AML-193 (cell line): Measurements from ENCODE around the gene CDK9.
A peak's percentile ranks its signal among the peaks of the same experiment; 100 is the strongest.

Experiments used
- DNase-seq, 2 experiments: peaks; one replicate each; lab custom pipeline; 2025; lab: John Stamatoyannopoulos, UW

Gene CDK9

GRCh38 chr9:127761491-127761956 is 24.3 kb upstream of the CDK9 start:
- no peak for DNase-seq

GRCh38 chr9:127762111-127762676 is 23.6 kb upstream of the CDK9 start:
- peak; percentile 8 for DNase-seq

GRCh38 chr9:127763918-127764384 is 21.9 kb upstream of the CDK9 start:
- DNase-seq: peak; percentile 71 to 72

- DNase-seq: no peak
Measured at GRCh38 chr9:127765418-127765817, 20.4 kb upstream of the CDK9 start.

- DNase-seq: no peak
Measured at GRCh38 chr9:127767410-127767809, 18.4 kb upstream of the CDK9 start.

GRCh38 chr9:127767909-127768331 is 17.9 kb upstream of the CDK9 start:
- DNase-seq: no peak

- DNase-seq: no peak
Measured at GRCh38 chr9:127768698-127769097, 17.1 kb upstream of the CDK9 start.

- no peak for DNase-seq
Measured at GRCh38 chr9:127769101-127769500, 16.7 kb upstream of the CDK9 start.

GRCh38 chr9:127769929-127770582 is 15.8 kb upstream of the CDK9 start:
- DNase-seq: peak in 1 of 2 experiments; percentile 14

- no peak for DNase-seq
Measured at GRCh38 chr9:127770583-127770904, 15.3 kb upstream of the CDK9 start.

- peak; percentile 91 to 96 for DNase-seq
Measured at GRCh38 chr9:127770905-127771569, 14.8 kb upstream of the CDK9 start.

- no peak for DNase-seq
Measured at GRCh38 chr9:127771570-127772189, 14.2 kb upstream of the CDK9 start.

- no peak for DNase-seq
Measured at GRCh38 chr9:127772603-127773002, 13.2 kb upstream of the CDK9 start.

GRCh38 chr9:127773272-127773671 is 12.6 kb upstream of the CDK9 start:
- peak in 1 of 2 experiments; percentile 7 for DNase-seq

GRCh38 chr9:127773981-127774380 is 11.9 kb upstream of the CDK9 start:
- no peak for DNase-seq

- DNase-seq: peak; percentile 70
Measured at GRCh38 chr9:127776195-127776923, 9.5 kb upstream of the CDK9 start.

- DNase-seq: no peak
Measured at GRCh38 chr9:127776924-127777289, 8.9 kb upstream of the CDK9 start.

- no peak for DNase-seq
Measured at GRCh38 chr9:127777368-127777980, 8.4 kb upstream of the CDK9 start.

GRCh38 chr9:127778280-127779135 is 7.3 kb upstream of the CDK9 start, which contains the start of gene SH2D3C:
TSS of gene SH2D3C (minus strand) at chr9:127778666. CDS start at chr9:127778627, 39 bp downstream.
- DNase-seq: no peak

GRCh38 chr9:127779136-127779981 is 6.5 kb upstream of the CDK9 start:
- peak; percentile 26 to 29 for DNase-seq
